RWPE1 (cell line): ENCODE measurements around the gene MYO15A.
A peak's percentile ranks its signal among the peaks of the same experiment; 100 is the strongest.

Source experiments
- CTCF ChIA-PET: fragments of 350-600 bp; sonication (Branson Sonifier 250); formaldehyde crosslinking; extraction: SDS; loops from one replicate; lab custom pipeline; 2021; lab: Yijun Ruan, JAX
- POLR2A ChIA-PET: fragments of 400-600 bp; formaldehyde crosslinking; extraction: SDS; loops from one replicate; lab custom pipeline; 2020; ENCODE audit warnings: antibody characterized with exemption; ENCODE audit not compliant: low non-redundant PET; lab: Yijun Ruan, JAX
- DNase-seq: peaks from one replicate; pipeline ENCODE4 v3.0.0; 2012; ENCODE audit warnings: low spot score
- H3K27ac ChIP-seq: fragments of 450-650 bp; 2 replicates; pipeline ENCODE4 v1.5.1; 2017
- TF ChIP-seq, protein P1 (sequence below): fragments of 450-650 bp; conservative IDR thresholded peaks from 2 replicates; pipeline ENCODE4 v1.5.1; 2017; ENCODE audit warnings: low read depth, mild to moderate bottlenecking

The MYO15A gene

DNA sequence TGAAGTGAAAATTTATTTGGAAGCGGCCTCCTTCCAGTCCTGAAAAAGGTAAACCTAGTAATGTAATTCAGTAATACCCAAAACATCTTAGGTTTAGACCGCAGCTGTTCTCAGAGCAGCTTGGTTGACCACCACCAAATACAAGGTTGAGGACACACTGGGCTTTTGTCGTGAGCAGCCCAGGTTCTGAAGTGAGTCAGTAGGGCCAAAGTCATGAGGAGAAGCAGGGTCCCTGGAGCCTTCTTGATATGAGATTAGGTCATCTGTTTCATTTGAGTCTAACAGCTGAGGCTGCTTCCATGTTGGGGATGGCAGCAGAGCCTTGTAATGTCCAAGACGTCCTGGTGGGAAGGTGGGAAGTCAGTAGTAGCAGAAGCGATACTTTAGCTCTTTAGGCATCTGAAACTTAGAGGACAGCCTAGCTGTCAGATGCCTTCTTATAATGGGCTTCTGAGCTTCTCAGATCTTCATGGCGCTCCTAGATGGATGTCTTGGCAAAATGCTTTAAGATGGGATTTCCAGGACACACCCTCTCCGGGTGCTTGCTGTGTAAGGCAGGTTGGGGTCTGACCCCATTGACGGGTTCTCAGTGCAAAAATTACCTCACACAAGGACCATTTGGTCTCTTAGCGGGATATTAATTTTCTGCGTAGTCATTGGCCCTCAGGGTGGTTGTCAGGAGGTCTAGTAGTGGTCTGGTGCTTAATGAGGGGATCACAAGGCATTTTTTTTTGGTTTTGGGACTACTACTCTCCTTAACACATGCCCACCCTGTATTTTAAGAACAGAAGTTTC lies 77.5 kb downstream of the MYO15A start:
- POLR2A ChIA-PET = interaction anchor here (0.6 kb wide), 1 partner anchor 126 kb away, joined by 4 read pairs; no protein-coding TSS in a partner anchor
- peak overlapping the region; percentile 20; the same call in 1 of the 2 replicates for H3K27ac ChIP-seq
- DNase-seq = no peak
- CTCF ChIA-PET = interaction anchor here (0.6 to 1.3 kb wide), 2 partner anchors 44 to 425 kb away, joined by 3 to 5 read pairs; no protein-coding TSS in a partner anchor
- TF ChIP-seq, protein P1, sequence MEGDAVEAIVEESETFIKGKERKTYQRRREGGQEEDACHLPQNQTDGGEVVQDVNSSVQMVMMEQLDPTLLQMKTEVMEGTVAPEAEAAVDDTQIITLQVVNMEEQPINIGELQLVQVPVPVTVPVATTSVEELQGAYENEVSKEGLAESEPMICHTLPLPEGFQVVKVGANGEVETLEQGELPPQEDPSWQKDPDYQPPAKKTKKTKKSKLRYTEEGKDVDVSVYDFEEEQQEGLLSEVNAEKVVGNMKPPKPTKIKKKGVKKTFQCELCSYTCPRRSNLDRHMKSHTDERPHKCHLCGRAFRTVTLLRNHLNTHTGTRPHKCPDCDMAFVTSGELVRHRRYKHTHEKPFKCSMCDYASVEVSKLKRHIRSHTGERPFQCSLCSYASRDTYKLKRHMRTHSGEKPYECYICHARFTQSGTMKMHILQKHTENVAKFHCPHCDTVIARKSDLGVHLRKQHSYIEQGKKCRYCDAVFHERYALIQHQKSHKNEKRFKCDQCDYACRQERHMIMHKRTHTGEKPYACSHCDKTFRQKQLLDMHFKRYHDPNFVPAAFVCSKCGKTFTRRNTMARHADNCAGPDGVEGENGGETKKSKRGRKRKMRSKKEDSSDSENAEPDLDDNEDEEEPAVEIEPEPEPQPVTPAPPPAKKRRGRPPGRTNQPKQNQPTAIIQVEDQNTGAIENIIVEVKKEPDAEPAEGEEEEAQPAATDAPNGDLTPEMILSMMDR = no peak

DNA sequence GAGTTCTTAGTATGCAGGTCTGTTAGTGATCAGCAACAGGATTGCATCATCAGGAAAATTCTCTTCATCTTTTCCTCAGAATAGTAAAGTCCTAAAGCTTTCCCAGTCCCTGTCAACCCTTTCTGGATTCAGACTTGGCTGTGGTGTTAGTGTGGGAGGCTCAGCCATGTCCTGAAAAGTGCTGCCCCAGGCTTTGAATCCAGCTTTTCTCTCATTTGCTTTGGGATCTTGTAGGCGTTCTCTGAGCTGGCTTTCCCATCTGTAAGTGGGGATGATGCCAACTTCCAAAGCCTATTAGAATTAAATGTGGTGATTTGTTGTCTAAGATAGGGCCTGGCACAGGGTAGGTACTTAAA lies 78.0 kb downstream of the MYO15A start:
- DNase-seq = no peak
- TF ChIP-seq, protein P1 = no peak
- H3K27ac ChIP-seq = no peak overlapping the region
- POLR2A ChIA-PET = interaction anchor here (0.6 kb wide), 1 partner anchor 126 kb away, joined by 4 read pairs; no protein-coding TSS in a partner anchor
- CTCF ChIA-PET = no interaction called here

DNA sequence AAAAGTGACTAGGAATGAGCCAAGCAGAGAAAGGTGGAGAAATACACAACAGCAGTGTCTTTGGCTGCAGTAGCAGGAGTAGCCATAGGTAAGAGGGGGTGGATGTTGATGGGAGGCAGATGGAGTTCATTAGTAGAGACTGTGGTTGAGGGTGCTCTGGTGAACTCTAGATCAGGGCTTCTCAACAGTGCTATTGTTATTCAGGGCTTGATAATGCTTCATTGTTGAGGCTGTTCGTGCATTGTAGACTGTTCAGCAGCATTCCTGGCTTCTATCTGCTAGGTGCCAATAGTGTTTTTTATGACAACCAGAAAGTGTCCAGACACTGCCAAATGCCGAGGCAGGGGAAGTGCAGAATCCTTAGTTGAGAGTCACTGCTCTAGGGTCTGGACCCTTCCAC lies 78.7 kb downstream of the MYO15A start:
- ChIA-PET POLR2A (no interaction called here), CTCF (no interaction called here)
- TF ChIP-seq, protein P1 = no peak
- DNase-seq = no peak
- H3K27ac ChIP-seq = no peak overlapping the region

DNA sequence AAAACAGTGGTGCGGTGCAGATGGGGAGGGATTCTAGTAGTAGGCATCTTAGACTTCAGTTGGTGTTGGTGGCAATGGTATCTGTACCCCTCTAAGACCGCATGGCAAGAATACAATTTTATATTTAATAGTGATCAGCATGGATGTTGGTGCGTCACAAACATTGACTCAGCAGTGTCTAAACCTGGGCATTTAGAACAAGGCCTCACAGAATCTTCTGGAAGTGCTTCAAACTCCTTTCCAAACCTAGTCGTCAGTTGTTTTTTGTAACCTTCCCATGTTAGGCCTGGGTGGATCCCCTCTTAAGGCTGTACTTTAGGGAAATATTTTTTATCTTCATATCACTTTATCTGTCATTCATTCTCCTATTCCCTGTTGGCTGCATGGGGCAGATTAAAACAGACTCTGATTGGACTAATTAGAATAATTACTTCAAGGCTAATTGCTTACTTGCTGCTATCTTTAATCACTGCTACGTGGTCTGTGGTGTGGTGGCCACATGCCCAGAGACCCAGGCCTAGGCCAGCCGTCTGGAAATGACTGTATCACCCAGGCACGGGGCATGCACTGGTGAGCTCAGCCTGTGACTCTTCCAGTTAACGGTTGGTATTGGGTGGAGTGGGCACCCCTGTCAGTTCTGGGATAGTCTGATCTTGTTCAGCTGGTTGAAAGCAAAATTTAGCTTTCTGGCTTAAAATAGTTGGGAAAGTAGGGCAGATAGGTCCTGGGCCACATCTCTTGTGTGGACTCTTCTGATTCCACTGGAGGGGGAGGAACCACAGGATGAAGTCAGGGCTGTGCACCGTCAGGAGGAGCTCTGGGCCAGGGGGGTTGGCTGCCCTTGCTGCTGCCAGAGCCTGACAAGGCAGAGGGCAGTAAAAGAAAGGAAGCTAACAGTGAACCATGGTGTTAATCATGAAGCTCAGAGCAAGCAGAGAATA lies 79.5 kb downstream of the MYO15A start:
- TF ChIP-seq, protein P1 = no peak
- ChIA-PET POLR2A (no interaction called here), CTCF (interaction anchor here (0.7 to 1.1 kb wide), 2 partner anchors 8 to 9 kb away, joined by 3 to 4 read pairs; no protein-coding TSS in a partner anchor)
- H3K27ac ChIP-seq = peak overlapping the region; percentile 70
- DNase-seq = no peak

DNA sequence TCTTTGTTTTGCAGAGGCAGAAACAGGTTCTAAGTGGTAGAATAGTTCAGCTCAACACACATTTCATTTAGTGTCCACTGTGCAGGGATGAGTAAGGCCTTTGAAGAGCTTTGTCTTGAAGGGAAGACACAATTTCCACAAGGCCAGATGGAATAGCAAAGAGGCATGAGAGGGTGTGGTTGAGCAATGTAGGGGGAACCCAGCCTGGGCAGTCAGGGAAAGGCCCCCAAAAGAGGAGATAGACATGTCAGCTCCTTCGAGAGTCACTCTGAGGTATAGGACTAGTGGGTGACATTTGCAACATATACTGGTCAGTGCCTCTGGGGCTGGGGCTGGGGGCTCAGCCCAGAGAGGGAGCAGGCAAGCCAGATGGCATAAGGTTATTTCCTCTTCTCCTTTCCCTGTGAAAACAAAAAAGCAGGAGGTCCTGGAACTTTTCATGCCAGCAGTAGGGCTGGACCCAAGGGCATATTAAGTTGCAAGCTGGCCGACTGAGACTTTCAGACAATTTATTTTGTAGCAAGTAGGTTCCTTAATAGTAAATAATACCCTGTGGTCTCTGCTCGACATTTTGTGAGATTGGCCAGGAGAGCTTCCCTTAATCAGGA lies 82.2 kb downstream of the MYO15A start:
- CTCF ChIA-PET = interaction anchor here (0.9 to 2.0 kb wide), 3 partner anchors 12 to 58 kb away, joined by 4 to 8 read pairs (median 5); no protein-coding TSS in a partner anchor
- DNase-seq = no peak
- TF ChIP-seq, protein P1 = no peak
- H3K27ac ChIP-seq = peak overlapping the region; percentile 47
- POLR2A ChIA-PET = no interaction called here

DNA sequence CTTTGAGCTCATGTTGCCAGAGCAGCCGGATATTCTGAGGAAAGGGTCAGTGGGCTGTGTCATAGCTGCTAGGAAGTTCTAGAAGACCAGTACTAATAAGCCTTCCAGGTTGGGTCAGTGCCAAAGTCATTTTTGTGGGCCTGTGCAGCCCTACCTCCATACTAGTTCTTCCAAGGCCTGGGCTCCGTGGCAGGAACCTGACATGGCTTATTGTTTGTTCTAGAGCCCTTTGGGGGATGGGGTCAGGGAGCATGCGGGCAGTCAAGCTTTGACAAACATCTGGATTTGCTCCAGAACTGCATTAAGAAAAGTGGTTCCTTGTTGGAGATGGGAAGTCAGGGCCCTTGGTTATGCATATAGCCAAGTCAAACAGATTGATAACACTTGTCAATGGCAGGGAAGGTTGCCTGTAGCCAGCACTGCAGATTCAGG lies 82.7 kb downstream of the MYO15A start:
- TF ChIP-seq, protein P1 = no peak
- peak overlapping the region; percentile 47 for H3K27ac ChIP-seq
- POLR2A ChIA-PET = no interaction called here
- CTCF ChIA-PET = interaction anchor here (0.6 to 2.0 kb wide), 3 partner anchors 26 to 377 kb away, joined by 3 to 5 read pairs (median 4); no protein-coding TSS in a partner anchor
- DNase-seq = no peak
